Neutrophil (primary cell): Measurements from ENCODE around the gene TMPRSS15.

Source experiments
- H3K27ac ChIP-seq: fragments of 200-600 bp; sonication (generic); 2 replicates; pipeline ENCODE4 v1.5.1; 2016; ENCODE audit warnings: mild to moderate bottlenecking, moderate library complexity
- H3K27me3 ChIP-seq: fragments of 200-600 bp; sonication (generic); 2 replicates; pipeline ENCODE4 v1.6.0; 2016; ENCODE audit warnings: mild to moderate bottlenecking
- H3K36me3 ChIP-seq: fragments of 200-600 bp; sonication (generic); 2 replicates; pipeline ENCODE4 v1.5.1; 2017
- H3K4me1 ChIP-seq, 2 experiments: fragments of 200-600 bp in 1 of 2; sonication (generic) in 1 of 2; 1 replicate in 1 of 2; 2 replicates in 1 of 2; pipeline versions ENCODE4 v1.5.1 to v1.6.1; 2013 to 2016; ENCODE audit warnings: low read depth in 1 of 2, low read length in 1 of 2, mild to moderate bottlenecking in 1 of 2, moderate library complexity in 1 of 2; ENCODE audit not compliant: control insufficient read depth in 1 of 2, insufficient read depth in 1 of 2
- H3K4me3 ChIP-seq, 2 experiments: fragments of 200-600 bp in 1 of 2; sonication (generic) in 1 of 2; 1 replicate in 1 of 2; 2 replicates in 1 of 2; pipeline ENCODE4 v1.5.1; 2013 to 2016; ENCODE audit warnings: low read depth in 1 of 2, low read length in 1 of 2, mild to moderate bottlenecking in 1 of 2, moderate library complexity in 1 of 2
- H3K9me3 ChIP-seq: fragments of 200-600 bp; sonication (generic); 2 replicates; pipeline ENCODE4 v1.5.1; 2016
- TF ChIP-seq, protein P1 (sequence below): fragments of 200-600 bp; sonication (generic); IDR thresholded peaks from 2 replicates; pipeline ENCODE4 v1.5.1; 2016; ENCODE audit warnings: antibody characterized with exemption

Gene TMPRSS15

GRCh38 chr21:18298228-18298627 lies 105.4 kb downstream of the TMPRSS15 start:
- H3K4me1 ChIP-seq: no peaks in the 10 kb centered on the region
- TF ChIP-seq, protein P1, sequence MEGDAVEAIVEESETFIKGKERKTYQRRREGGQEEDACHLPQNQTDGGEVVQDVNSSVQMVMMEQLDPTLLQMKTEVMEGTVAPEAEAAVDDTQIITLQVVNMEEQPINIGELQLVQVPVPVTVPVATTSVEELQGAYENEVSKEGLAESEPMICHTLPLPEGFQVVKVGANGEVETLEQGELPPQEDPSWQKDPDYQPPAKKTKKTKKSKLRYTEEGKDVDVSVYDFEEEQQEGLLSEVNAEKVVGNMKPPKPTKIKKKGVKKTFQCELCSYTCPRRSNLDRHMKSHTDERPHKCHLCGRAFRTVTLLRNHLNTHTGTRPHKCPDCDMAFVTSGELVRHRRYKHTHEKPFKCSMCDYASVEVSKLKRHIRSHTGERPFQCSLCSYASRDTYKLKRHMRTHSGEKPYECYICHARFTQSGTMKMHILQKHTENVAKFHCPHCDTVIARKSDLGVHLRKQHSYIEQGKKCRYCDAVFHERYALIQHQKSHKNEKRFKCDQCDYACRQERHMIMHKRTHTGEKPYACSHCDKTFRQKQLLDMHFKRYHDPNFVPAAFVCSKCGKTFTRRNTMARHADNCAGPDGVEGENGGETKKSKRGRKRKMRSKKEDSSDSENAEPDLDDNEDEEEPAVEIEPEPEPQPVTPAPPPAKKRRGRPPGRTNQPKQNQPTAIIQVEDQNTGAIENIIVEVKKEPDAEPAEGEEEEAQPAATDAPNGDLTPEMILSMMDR: no peak
- no peaks in the 10 kb centered on the region for H3K27me3 ChIP-seq
- H3K27ac ChIP-seq: no peak overlapping the region
- H3K9me3 ChIP-seq: no peaks in the 10 kb centered on the region
- no peaks in the 10 kb centered on the region for H3K36me3 ChIP-seq
- H3K4me3 ChIP-seq: no peak overlapping the region

DNA sequence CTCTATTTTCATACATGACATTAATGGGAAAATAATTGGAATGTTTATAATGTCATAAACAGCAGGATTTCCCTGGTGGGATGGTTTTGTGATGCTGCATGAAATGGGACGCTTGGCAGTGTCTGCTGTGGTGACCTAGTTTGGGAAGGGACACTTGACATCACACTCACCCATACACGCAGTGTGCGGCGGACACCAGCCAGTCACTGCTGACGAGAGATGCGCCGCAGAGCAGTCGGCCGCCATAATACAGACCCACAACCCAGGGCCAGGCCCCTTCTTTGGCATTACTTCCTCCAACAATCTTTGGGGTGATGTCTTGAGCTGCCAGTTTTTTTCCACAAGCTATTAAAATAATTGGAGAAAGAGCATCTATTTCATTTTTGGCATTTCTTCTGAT lies 109.5 kb downstream of the TMPRSS15 start:
- Histone ChIP-seq H3K9me3 (no peaks in the 10 kb centered on the region), H3K4me3 (no peak overlapping the region), H3K27me3 (no peaks in the 10 kb centered on the region), H3K27ac (no peak overlapping the region), H3K36me3 (no peaks in the 10 kb centered on the region), H3K4me1 (no peaks in the 10 kb centered on the region)
- TF ChIP-seq, protein P1: no peak

DNA sequence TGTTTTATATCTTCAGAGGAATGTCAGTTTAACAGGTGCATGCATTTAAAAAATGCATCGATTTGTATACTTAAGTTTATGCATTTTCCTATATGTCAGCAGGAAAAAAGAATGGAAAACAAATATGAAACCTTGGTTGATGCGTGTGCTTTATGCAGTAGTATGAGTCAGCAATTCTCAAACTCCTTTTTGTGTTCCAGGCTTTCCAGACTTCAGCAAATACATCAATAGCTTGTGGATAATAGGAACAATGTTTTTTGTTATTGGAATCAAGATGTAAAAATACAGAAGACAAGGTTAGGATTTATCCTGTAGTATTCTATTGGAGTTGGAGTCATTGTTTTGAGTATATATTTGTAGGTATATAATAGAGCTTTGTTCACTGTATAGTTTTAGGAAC lies 113.7 kb downstream of the TMPRSS15 start:
- TF ChIP-seq, protein P1: no peak
- Histone ChIP-seq H3K27ac (no peak overlapping the region), H3K4me3 (no peak overlapping the region), H3K36me3 (no peaks in the 10 kb centered on the region), H3K4me1 (no peaks in the 10 kb centered on the region), H3K9me3 (no peaks in the 10 kb centered on the region), H3K27me3 (no peaks in the 10 kb centered on the region)

DNA sequence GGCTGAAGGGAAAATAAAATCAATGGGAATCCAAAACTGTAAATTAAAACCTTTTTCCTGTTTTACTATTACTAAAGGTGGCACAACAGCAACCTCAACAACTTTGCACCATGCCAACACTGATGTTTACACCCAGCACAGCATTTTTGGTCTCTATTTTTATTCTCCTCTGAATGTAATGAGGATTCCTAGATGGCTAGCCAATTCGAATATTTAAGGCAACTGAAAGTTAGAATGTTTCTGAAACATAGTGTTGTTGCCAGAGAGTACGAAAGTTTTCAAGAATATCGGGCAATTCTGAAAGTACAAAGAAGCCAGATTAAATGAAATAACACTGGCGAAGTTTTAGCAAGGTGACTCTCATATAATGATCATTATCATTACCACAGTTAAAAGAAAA lies 118.2 kb downstream of the TMPRSS15 start:
- H3K4me1 ChIP-seq: no peaks in the 10 kb centered on the region
- H3K27me3 ChIP-seq: no peaks in the 10 kb centered on the region
- no peaks in the 10 kb centered on the region for H3K36me3 ChIP-seq
- no peak overlapping the region for H3K4me3 ChIP-seq
- no peaks in the 10 kb centered on the region for H3K9me3 ChIP-seq
- H3K27ac ChIP-seq: no peak overlapping the region
- TF ChIP-seq, protein P1: no peak

- TF ChIP-seq, protein P1: no peak
- H3K4me1 ChIP-seq: no peaks in the 10 kb centered on the region
- no peaks in the 10 kb centered on the region for H3K36me3 ChIP-seq
- no peak overlapping the region for H3K4me3 ChIP-seq
- H3K27me3 ChIP-seq: no peaks in the 10 kb centered on the region
- no peak overlapping the region for H3K27ac ChIP-seq
- H3K9me3 ChIP-seq: no peaks in the 10 kb centered on the region
Observed at GRCh38 chr21:18275781-18276180, 127.8 kb downstream of the TMPRSS15 start.

DNA sequence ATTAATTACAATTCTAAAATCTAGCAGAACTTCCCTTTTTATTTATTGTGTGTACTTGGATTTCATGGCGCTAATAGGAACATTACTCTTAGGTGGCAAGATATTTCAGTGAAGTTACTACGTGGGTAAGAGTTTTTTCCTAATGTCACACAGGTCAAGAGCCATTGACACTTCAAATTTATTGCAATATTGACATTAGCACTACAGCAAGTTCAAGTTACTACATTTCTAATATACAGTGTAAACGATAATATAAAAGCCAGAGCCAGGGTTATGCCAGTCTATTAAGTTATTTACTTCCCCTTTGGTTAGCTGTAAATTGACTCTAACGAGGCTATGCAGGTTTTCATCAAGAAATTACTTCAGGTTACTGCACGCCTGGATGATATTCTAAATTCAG lies 129.2 kb downstream of the TMPRSS15 start:
- TF ChIP-seq, protein P1: no peak

More for the DNA sequence above, 129.2 kb downstream of the TMPRSS15 start:
- no peaks in the 10 kb centered on the region for H3K36me3 ChIP-seq
- H3K27me3 ChIP-seq: no peaks in the 10 kb centered on the region
- H3K4me1 ChIP-seq: no peaks in the 10 kb centered on the region
- no peaks in the 10 kb centered on the region for H3K9me3 ChIP-seq
- no peak overlapping the region for H3K27ac ChIP-seq
- no peak overlapping the region for H3K4me3 ChIP-seq
